SK-N-SH (cell line): Measurements from ENCODE around the gene P2RX2. TPM values are rescaled to one million over a fixed set of nuclear protein-coding genes. Genes with fewer than 3 reads are reported as not detected.

Experiments
- CTCF ChIA-PET: fragments of 300-600, 350-600 bp; formaldehyde crosslinking; extraction: SDS; loops from one replicate; lab custom pipeline; 2021; lab: Yijun Ruan, JAX
- POLR2A ChIA-PET: fragments of 350-600 bp; sonication (Branson Sonifier 250); formaldehyde crosslinking; extraction: SDS; loops from one replicate; lab custom pipeline; 2020; ENCODE audit warnings: antibody characterized with exemption, inconsistent platforms; lab: Yijun Ruan, JAX
- DNase-seq: peaks from one replicate; pipeline ENCODE4 v3.0.0; 2012
- H2AFZ ChIP-seq: fragments of 200-600 bp; sonication (generic); 2 replicates; pipeline ENCODE4 v1.8.1; 2016; ENCODE audit warnings: antibody characterized with exemption, mild to moderate bottlenecking, low read depth
- H3F3A ChIP-seq: fragments of 200-600 bp; sonication (generic); replicated peaks from 2 replicates; pipeline ENCODE3; 2016; ENCODE audit warnings: antibody characterized with exemption, mild to moderate bottlenecking; ENCODE audit not compliant: insufficient read depth
- H3K27ac ChIP-seq, 2 experiments: fragments of 200-500 bp in 1 of 2; fragments of 200-600 bp in 1 of 2; sonication (Bioruptor generic) in 1 of 2; sonication (generic), shearing (Covaris generic) in 1 of 2; 2 replicates each; pipeline versions ENCODE4 v1.5.1 to v1.6.1; 2014 to 2016; ENCODE audit warnings: low read depth in 2 of 2, inconsistent platforms in 1 of 2, low read length in 1 of 2, mild to moderate bottlenecking in 1 of 2, mixed read lengths in 1 of 2
- H3K27me3 ChIP-seq: fragments of 200-600 bp; sonication (generic), shearing (Covaris generic); 2 replicates; pipeline ENCODE4 v1.6.1; 2016; ENCODE audit warnings: mixed run types; ENCODE audit not compliant: insufficient read depth
- H3K36me3 ChIP-seq, 2 experiments: fragments of 200-500 bp in 1 of 2; fragments of 200-600 bp in 1 of 2; sonication (Bioruptor generic) in 1 of 2; sonication (generic) in 1 of 2; replicated peaks in 1 of 2; 2 replicates each; pipeline versions ENCODE3 to v1.5.1; 2014 to 2016; ENCODE audit warnings: low read length in 1 of 2, mild to moderate bottlenecking in 1 of 2; ENCODE audit not compliant: insufficient read depth in 2 of 2, control insufficient read depth in 1 of 2
- H3K4me1 ChIP-seq, 2 experiments: fragments of 200-500 bp in 1 of 2; fragments of 200-600 bp in 1 of 2; sonication (Bioruptor generic) in 1 of 2; sonication (generic), shearing (Covaris generic) in 1 of 2; 2 replicates each; pipeline versions ENCODE4 v1.5.1 to v1.6.1; 2014 to 2016; ENCODE audit warnings: low read depth in 1 of 2, low read length in 1 of 2, mixed run types in 1 of 2; ENCODE audit not compliant: insufficient read depth in 2 of 2, control insufficient read depth in 1 of 2
- H3K4me2 ChIP-seq: fragments of 200-600 bp; sonication (generic), shearing (Covaris generic); 2 replicates; pipeline ENCODE4 v1.6.1; 2017; ENCODE audit warnings: mixed run types
- H3K4me3 ChIP-seq, 2 experiments: fragments of 200-500 bp in 1 of 2; fragments of 200-600 bp in 1 of 2; sonication (Bioruptor generic) in 1 of 2; sonication (generic), shearing (Covaris generic) in 1 of 2; 2 replicates each; pipeline versions ENCODE4 v1.5.1 to v1.8.1; 2014 to 2016; ENCODE audit warnings: low read depth in 2 of 2, inconsistent platforms in 1 of 2, low read length in 1 of 2, mild to moderate bottlenecking in 1 of 2, mixed read lengths in 1 of 2, moderate library complexity in 1 of 2
- H3K79me2 ChIP-seq: fragments of 200-600 bp; sonication (generic); 2 replicates; pipeline ENCODE4 v1.8.1; 2017; ENCODE audit warnings: mild to moderate bottlenecking; ENCODE audit not compliant: insufficient read depth
- H3K9ac ChIP-seq: fragments of 200-600 bp; sonication (generic); 2 replicates; pipeline ENCODE4 v1.6.1; 2017; ENCODE audit warnings: mixed run types
- H3K9me2 ChIP-seq: fragments of 200-600 bp; sonication (generic); 2 replicates; pipeline ENCODE4 v1.6.1; 2017; ENCODE audit warnings: mixed run types
- H3K9me3 ChIP-seq: fragments of 200-600 bp; sonication (generic); 2 replicates; pipeline ENCODE4 v1.6.1; 2017; ENCODE audit warnings: mixed run types, mild to moderate bottlenecking, moderate library complexity
- H4K20me1 ChIP-seq: fragments of 200-600 bp; sonication (generic); 2 replicates; pipeline ENCODE4 v1.6.1; 2017; ENCODE audit warnings: mild to moderate bottlenecking, mixed run types; ENCODE audit not compliant: insufficient read depth
- CHD2 ChIP-seq: fragments of 150-350 bp; IDR thresholded peaks from 2 replicates; pipeline ENCODE4 v1.6.1; 2018; ENCODE audit warnings: low read length; ENCODE audit not compliant: partially characterized antibody
- ELF1 ChIP-seq: IDR thresholded peaks from 2 replicates; pipeline ENCODE4 v1.4.0; 2012
- FOXM1 ChIP-seq: IDR thresholded peaks from 2 replicates; pipeline ENCODE4 v1.4.0; 2012; ENCODE audit warnings: low read depth, mild to moderate bottlenecking
- GABPA ChIP-seq: IDR thresholded peaks from 2 replicates; pipeline ENCODE4 v1.4.0; 2012; ENCODE audit warnings: low read depth, mild to moderate bottlenecking
- GATA2 ChIP-seq: sonication (generic); formaldehyde crosslinking; IDR thresholded peaks from 2 replicates; pipeline ENCODE4 v1.5.0; 2020; ENCODE audit warnings: mild to moderate bottlenecking, missing genetic modification reagents
- JUND ChIP-seq: IDR thresholded peaks from 2 replicates; pipeline ENCODE4 v1.4.0; 2012
- MEF2A ChIP-seq: IDR thresholded peaks from 2 replicates; pipeline ENCODE4 v1.4.0; 2012; ENCODE audit warnings: low read depth, borderline replicate concordance
- MXI1 ChIP-seq: IDR thresholded peaks from 2 replicates; pipeline ENCODE4 v1.6.1; 2012; ENCODE audit warnings: mild to moderate bottlenecking, low read depth, low read length, improper control_type of control experiment
- NFIC ChIP-seq: IDR thresholded peaks from 2 replicates; pipeline ENCODE4 v1.4.0; 2012; ENCODE audit warnings: borderline replicate concordance
- NRF1 ChIP-seq: IDR thresholded peaks from 2 replicates; pipeline ENCODE4 v1.6.1; 2012; ENCODE audit warnings: low read depth, mild to moderate bottlenecking, low read length
- POLR2AphosphoS5 ChIP-seq: IDR thresholded peaks from 2 replicates; pipeline ENCODE4 v1.6.1; 2012; ENCODE audit warnings: low read depth, low read length
- RAD21 ChIP-seq: IDR thresholded peaks from 2 replicates; pipeline ENCODE4 v1.6.1; 2012; ENCODE audit warnings: mild to moderate bottlenecking, low read length
- RCOR1 ChIP-seq: fragments of 150-350 bp; IDR thresholded peaks from 2 replicates; pipeline ENCODE4 v1.6.1; 2017; ENCODE audit warnings: antibody characterized with exemption, low read length
- RXRA ChIP-seq: IDR thresholded peaks from 2 replicates; pipeline ENCODE4 v1.4.0; 2012; ENCODE audit warnings: low read depth, mild to moderate bottlenecking, borderline replicate concordance
- SMC3 ChIP-seq: IDR thresholded peaks from 2 replicates; pipeline ENCODE4 v1.6.1; 2012; ENCODE audit warnings: low read depth, low read length, improper control_type of control experiment
- WGBS: methylation state at CpG from one replicate; pipeline ENCODE4 v1.1.6; 2017; ENCODE audit warnings: low lambda C conversion rate; 5-methylcytosine and 5-hydroxymethylcytosine counted together
- polyA plus RNA-seq, 3 experiments: library from polyadenylated mRNA; depleted of rRNA; stranded (reverse); fragments of >200 nt; gene quantifications; 2 replicates each; pipeline ENCODE4 v1.2.3, GENCODE V29; 2012
- TF ChIP-seq, protein P1 (sequence below): IDR thresholded peaks from 2 replicates; pipeline ENCODE4 v1.6.1; 2012; ENCODE audit warnings: mild to moderate bottlenecking, low read depth, low read length, moderate library complexity
- TF ChIP-seq, protein P2 (sequence below): IDR thresholded peaks from 2 replicates; pipeline ENCODE4 v1.4.0; 2012; ENCODE audit warnings: low read depth, borderline replicate concordance
- TF ChIP-seq, protein P3 (sequence below): IDR thresholded peaks from 2 replicates; pipeline ENCODE4 v1.4.0; 2012; ENCODE audit warnings: low read depth, borderline replicate concordance
- TF ChIP-seq, protein P4 (sequence below): fragments of 200-600 bp; sonication (generic); IDR thresholded peaks from 2 replicates; pipeline ENCODE4 v1.6.1; 2017; ENCODE audit warnings: antibody characterized with exemption, mild to moderate bottlenecking, moderate library complexity
- TF ChIP-seq, protein P5 (sequence below): IDR thresholded peaks from 2 replicates; pipeline ENCODE4 v1.4.0; 2012; ENCODE audit warnings: low read depth
- TF ChIP-seq, protein P6 (sequence below): IDR thresholded peaks from 2 replicates; pipeline ENCODE4; 2012
- TF ChIP-seq, protein P7 (sequence below): fragments of 150-350 bp; IDR thresholded peaks from 2 replicates; pipeline ENCODE4 v1.6.1; 2016; ENCODE audit warnings: mild to moderate bottlenecking, low read depth, low read length

P2RX2 gene
- polyA plus RNA-seq, 1 of the 3 experiments (the other 2 are of a cell fraction): 0.03 TPM

DNA sequence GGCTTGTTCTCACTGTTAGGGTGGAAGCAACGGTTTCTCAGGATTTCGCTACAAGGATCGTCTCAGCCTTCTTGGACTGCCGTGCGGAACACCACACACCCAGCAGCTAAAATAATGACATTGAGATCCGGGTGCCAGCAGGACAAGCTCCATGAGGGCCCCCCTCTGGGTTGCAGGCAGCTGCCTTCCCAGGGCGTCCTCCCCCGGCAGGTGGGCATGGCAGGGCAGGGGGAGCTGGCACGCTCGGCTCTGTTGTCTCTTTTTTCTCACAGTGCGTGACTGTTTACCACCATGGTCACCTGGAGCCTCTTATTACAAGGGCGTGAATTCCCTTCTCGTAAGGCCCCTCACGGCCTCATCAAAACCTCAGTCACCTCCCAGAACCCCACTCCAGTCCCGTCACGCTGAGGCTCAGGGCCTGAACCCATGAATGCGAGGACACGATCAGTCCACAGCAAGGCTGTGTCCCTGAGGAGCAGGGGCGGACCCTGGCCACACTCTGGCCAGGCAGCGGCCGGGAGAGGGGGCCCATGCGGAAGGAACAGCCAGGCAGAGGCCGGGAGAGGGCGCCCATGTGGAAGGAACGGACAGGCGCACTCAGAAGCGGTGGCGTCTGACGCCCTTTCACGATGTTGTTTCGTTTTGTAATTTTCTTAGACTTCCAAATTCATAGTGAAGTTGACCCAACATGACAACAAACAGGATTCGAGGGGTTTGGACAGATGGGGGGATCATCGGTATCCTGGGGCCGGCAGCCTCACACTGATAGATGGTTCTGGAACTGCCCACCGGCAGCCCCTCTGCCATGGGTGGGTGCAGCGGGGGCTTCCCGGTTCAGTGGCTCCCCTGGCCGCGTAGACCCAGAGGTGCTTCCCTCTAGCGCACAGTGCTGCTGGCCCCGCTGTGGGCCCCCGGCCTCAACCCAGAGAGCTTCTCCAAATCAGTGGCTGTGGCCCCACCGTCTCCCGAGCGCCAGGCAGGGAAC, 18.2 kb upstream of the P2RX2 start:
- no peak overlapping the region for H3K27ac ChIP-seq
- peak; percentile 91 for DNase-seq
- H3K4me3 ChIP-seq: peak overlapping the region; percentile 41 to 65
- ChIA-PET CTCF (interaction anchor here (0.7 to 7.4 kb wide), 18 partner anchors 12 to 204 kb away, joined by 3 to 122 read pairs (median 3); partner anchors contain the start of genes LRCOL1 and P2RX2), POLR2A (no interaction called here)
- H3K9me2 ChIP-seq: no peaks in the 10 kb centered on the region
- H4K20me1 ChIP-seq: no peaks in the 10 kb centered on the region
- peak overlapping the region; percentile 85 for H3K4me2 ChIP-seq
- WGBS: 37% methylated on average over 32 of the region's 45 CpGs
- H3K27me3 ChIP-seq: peaks cover 31% of the 10 kb centered on the region
- H3K9me3 ChIP-seq: no peaks in the 10 kb centered on the region
- no peaks in the 10 kb centered on the region for H3K36me3 ChIP-seq
- H2AFZ ChIP-seq: peak overlapping the region; percentile 98
- H3F3A ChIP-seq: peaks cover 26% of the 10 kb centered on the region
- H3K4me1 ChIP-seq: peaks cover 0 to 20% of the 10 kb centered on the region in 2 experiments; a peak in 1 of 4 replicates
- peak overlapping the region; percentile 33 for H3K9ac ChIP-seq
- no peaks in the 10 kb centered on the region for H3K79me2 ChIP-seq
- TF ChIP-seq, protein P1, sequence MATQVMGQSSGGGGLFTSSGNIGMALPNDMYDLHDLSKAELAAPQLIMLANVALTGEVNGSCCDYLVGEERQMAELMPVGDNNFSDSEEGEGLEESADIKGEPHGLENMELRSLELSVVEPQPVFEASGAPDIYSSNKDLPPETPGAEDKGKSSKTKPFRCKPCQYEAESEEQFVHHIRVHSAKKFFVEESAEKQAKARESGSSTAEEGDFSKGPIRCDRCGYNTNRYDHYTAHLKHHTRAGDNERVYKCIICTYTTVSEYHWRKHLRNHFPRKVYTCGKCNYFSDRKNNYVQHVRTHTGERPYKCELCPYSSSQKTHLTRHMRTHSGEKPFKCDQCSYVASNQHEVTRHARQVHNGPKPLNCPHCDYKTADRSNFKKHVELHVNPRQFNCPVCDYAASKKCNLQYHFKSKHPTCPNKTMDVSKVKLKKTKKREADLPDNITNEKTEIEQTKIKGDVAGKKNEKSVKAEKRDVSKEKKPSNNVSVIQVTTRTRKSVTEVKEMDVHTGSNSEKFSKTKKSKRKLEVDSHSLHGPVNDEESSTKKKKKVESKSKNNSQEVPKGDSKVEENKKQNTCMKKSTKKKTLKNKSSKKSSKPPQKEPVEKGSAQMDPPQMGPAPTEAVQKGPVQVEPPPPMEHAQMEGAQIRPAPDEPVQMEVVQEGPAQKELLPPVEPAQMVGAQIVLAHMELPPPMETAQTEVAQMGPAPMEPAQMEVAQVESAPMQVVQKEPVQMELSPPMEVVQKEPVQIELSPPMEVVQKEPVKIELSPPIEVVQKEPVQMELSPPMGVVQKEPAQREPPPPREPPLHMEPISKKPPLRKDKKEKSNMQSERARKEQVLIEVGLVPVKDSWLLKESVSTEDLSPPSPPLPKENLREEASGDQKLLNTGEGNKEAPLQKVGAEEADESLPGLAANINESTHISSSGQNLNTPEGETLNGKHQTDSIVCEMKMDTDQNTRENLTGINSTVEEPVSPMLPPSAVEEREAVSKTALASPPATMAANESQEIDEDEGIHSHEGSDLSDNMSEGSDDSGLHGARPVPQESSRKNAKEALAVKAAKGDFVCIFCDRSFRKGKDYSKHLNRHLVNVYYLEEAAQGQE: no peak
- peak; percentile 79 for TF ChIP-seq RAD21
- no peak for TF ChIP-seq FOXM1
- no peak for TF ChIP-seq GATA2 (CRISPR knock-in tag)
- TF ChIP-seq, protein P2, sequence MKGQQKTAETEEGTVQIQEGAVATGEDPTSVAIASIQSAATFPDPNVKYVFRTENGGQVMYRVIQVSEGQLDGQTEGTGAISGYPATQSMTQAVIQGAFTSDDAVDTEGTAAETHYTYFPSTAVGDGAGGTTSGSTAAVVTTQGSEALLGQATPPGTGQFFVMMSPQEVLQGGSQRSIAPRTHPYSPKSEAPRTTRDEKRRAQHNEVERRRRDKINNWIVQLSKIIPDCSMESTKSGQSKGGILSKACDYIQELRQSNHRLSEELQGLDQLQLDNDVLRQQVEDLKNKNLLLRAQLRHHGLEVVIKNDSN: no peak
- TF ChIP-seq JUND: no peak
- no peak for TF ChIP-seq RXRA
- no peak; the same call in 1 of the 2 replicates for TF ChIP-seq MXI1
- TF ChIP-seq CHD2: no peak
- no peak for TF ChIP-seq MEF2A
- no peak for TF ChIP-seq RCOR1
- TF ChIP-seq ELF1: no peak; the same call in 1 of the 2 replicates
- TF ChIP-seq NFIC: no peak
- TF ChIP-seq, protein P3, sequence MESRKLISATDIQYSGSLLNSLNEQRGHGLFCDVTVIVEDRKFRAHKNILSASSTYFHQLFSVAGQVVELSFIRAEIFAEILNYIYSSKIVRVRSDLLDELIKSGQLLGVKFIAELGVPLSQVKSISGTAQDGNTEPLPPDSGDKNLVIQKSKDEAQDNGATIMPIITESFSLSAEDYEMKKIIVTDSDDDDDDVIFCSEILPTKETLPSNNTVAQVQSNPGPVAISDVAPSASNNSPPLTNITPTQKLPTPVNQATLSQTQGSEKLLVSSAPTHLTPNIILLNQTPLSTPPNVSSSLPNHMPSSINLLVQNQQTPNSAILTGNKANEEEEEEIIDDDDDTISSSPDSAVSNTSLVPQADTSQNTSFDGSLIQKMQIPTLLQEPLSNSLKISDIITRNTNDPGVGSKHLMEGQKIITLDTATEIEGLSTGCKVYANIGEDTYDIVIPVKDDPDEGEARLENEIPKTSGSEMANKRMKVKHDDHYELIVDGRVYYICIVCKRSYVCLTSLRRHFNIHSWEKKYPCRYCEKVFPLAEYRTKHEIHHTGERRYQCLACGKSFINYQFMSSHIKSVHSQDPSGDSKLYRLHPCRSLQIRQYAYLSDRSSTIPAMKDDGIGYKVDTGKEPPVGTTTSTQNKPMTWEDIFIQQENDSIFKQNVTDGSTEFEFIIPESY: no peak
- TF ChIP-seq, protein P4, sequence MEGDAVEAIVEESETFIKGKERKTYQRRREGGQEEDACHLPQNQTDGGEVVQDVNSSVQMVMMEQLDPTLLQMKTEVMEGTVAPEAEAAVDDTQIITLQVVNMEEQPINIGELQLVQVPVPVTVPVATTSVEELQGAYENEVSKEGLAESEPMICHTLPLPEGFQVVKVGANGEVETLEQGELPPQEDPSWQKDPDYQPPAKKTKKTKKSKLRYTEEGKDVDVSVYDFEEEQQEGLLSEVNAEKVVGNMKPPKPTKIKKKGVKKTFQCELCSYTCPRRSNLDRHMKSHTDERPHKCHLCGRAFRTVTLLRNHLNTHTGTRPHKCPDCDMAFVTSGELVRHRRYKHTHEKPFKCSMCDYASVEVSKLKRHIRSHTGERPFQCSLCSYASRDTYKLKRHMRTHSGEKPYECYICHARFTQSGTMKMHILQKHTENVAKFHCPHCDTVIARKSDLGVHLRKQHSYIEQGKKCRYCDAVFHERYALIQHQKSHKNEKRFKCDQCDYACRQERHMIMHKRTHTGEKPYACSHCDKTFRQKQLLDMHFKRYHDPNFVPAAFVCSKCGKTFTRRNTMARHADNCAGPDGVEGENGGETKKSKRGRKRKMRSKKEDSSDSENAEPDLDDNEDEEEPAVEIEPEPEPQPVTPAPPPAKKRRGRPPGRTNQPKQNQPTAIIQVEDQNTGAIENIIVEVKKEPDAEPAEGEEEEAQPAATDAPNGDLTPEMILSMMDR: peak; percentile 80
- no peak for TF ChIP-seq POLR2AphosphoS5
- TF ChIP-seq, protein P5, sequence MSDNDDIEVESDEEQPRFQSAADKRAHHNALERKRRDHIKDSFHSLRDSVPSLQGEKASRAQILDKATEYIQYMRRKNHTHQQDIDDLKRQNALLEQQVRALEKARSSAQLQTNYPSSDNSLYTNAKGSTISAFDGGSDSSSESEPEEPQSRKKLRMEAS: peak; percentile 80
- TF ChIP-seq, protein P6, sequence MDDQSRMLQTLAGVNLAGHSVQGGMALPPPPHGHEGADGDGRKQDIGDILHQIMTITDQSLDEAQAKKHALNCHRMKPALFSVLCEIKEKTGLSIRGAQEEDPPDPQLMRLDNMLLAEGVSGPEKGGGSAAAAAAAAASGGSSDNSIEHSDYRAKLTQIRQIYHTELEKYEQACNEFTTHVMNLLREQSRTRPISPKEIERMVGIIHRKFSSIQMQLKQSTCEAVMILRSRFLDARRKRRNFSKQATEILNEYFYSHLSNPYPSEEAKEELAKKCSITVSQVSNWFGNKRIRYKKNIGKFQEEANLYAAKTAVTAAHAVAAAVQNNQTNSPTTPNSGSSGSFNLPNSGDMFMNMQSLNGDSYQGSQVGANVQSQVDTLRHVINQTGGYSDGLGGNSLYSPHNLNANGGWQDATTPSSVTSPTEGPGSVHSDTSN: no peak
- TF ChIP-seq, protein P7, sequence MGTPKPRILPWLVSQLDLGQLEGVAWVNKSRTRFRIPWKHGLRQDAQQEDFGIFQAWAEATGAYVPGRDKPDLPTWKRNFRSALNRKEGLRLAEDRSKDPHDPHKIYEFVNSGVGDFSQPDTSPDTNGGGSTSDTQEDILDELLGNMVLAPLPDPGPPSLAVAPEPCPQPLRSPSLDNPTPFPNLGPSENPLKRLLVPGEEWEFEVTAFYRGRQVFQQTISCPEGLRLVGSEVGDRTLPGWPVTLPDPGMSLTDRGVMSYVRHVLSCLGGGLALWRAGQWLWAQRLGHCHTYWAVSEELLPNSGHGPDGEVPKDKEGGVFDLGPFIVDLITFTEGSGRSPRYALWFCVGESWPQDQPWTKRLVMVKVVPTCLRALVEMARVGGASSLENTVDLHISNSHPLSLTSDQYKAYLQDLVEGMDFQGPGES: no peak
- TF ChIP-seq NRF1: no peak
- no peak for TF ChIP-seq GABPA
- TF ChIP-seq SMC3: peak; percentile 75
